GM12865 (cell line): Measurements from ENCODE around the gene STAP1.

ENCODE experiments used
- DNase-seq: peaks from one replicate; pipeline ENCODE4 v3.0.0; 2010; ENCODE audit warnings: low read depth
- H3K4me3 ChIP-seq: 2 replicates; pipeline ENCODE4 v1.5.1; 2011; ENCODE audit warnings: mild to moderate bottlenecking, low read depth, low read length, control low read depth
- CTCF ChIP-seq: IDR thresholded peaks from 2 replicates; pipeline ENCODE4 v1.5.1; 2011; ENCODE audit warnings: low read length, control low read depth, low read depth, inconsistent platforms; ENCODE audit not compliant: insufficient read depth; ENCODE audit errors: missing control alignments

Gene STAP1

GRCh38 chr4:67581913-67582312 is 23.4 kb downstream of the STAP1 start:
- no peak for TF ChIP-seq CTCF
- H3K4me3 ChIP-seq = no peak overlapping the region
- no peak for DNase-seq

- H3K4me3 ChIP-seq = no peak overlapping the region
- no peak for TF ChIP-seq CTCF
- no peak for DNase-seq
These were observed 26.0 kb downstream of the STAP1 start for GRCh38 chr4:67584496-67584895.

GRCh38 chr4:67587156-67587555 is 28.6 kb downstream of the STAP1 start:
- DNase-seq = no peak
- no peak for TF ChIP-seq CTCF
- no peak overlapping the region for H3K4me3 ChIP-seq

DNA sequence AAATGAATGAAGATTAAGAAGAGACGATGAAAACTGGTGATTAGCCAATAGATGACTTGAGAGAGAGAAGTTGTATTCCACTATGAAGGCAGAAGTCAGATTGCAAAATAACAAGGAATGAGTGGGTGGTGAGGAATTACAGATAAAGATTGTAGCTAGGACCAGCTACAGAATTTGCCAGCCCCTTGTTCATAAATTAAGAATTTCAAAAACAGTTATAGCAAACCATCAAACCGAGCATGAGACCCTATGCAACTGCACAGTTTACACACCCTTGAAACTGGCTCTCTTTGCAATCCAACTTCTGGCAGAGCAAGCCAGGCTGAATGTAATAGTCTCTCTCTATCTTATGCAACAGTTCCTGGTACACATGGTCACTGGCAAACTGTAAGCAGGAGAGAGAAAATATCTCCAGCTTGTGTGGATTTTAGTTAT is 35.2 kb downstream of the STAP1 start:
- no peak for DNase-seq
- H3K4me3 ChIP-seq = no peak overlapping the region
- TF ChIP-seq CTCF = no peak

GRCh38 chr4:67603310-67604028 is 44.9 kb downstream of the STAP1 start:
- DNase-seq = no peak
- TF ChIP-seq CTCF = no peak
- H3K4me3 ChIP-seq = no peak overlapping the region

DNA sequence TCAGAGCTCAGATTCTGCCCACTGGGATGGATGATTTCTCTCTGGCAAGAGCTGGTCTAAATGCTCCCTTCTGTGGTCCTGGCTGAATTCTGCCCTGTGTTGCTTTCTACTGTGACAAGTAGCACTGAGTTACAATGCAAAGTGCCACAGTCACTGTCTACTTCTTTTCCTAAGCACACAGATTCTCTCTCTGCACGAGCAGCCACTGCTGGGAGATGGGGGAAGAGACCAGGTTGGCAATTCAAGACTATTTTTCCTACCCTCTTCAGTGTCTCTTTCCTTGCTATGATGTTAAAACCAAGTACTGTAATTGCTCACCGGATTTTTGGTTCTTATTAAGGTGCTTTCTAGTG is 45.5 kb downstream of the STAP1 start:
- H3K4me3 ChIP-seq = no peak overlapping the region
- DNase-seq = no peak
- no peak for TF ChIP-seq CTCF

GRCh38 chr4:67604749-67605148 is 46.2 kb downstream of the STAP1 start:
- TF ChIP-seq CTCF = no peak
- H3K4me3 ChIP-seq = no peak overlapping the region
- no peak for DNase-seq
